ENCODE results near the gene PMIS2.

Gene PMIS2

GRCh38 chr19:35633727-35634440 is 47.9 kb downstream of the PMIS2 start:
- no peak for DNase-seq (ENCODE audit: low spot score)

- no peak for DNase-seq (ENCODE audit: low spot score)
Measured at GRCh38 chr19:35636651-35637050, 50.7 kb downstream of the PMIS2 start.

Measured in germinal center (tissue), 1 donor.